ENCODE measurements around the gene RNF227.

RNF227 gene

DNA sequence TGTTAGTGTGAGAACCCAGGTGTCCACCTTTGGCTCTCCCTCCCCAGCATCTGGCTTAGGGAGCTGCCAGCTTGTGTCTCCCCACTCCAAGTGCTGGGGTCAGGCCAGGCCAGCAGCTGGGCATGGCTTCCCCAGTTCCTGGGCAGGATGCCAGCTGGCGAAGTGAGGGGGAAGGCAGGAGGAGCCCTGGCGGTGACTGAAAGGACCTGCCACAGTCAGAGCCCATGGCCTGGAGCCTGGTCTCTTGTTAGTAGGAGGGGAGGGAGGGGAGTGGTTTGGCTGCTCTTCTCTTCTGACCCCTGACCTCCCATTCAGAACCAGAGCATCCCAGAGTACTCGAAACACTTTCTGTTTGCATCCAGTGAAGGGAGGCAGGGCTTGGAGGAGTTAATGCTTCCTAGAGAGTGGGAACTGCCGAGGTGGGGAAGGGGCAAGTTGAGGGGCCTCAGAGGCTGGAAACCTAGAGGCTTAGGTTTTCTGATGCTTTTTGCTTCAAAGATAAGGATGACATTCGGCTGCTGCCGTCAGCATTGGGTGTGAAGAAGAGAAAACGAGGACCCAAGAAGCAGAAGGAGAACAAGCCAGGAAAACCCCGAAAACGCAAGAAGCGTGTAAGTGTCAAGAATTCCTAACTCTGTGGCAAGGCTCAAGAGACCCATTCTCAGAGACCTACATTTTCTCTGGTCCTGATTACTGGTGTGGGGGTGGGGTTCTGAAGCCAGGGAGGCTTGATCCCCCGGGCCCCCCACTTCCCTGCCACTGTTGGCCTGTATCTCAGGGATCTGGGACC lies 26.7 kb downstream of the RNF227 start:
- H3K4me3 ChIP-seq (ENCODE audit: low read depth, low read length), result no peak overlapping the region

- H3K4me3 ChIP-seq (ENCODE audit: low read depth, low read length), result peak within 1 kb of the TSS; percentile 31
These were observed 27.7 kb downstream of the RNF227 start, which contains the start of gene CHD3 for GRCh38 chr17:7888184-7888920. Gene CHD3 (plus strand): TSS chr17:7888789. CDS start chr17:7889001, 212 bp downstream.

- peak overlapping the region; percentile 31 for H3K4me3 ChIP-seq (ENCODE audit: low read depth, low read length)
These were observed 28.5 kb downstream of the RNF227 start for GRCh38 chr17:7887482-7888183.

DNA sequence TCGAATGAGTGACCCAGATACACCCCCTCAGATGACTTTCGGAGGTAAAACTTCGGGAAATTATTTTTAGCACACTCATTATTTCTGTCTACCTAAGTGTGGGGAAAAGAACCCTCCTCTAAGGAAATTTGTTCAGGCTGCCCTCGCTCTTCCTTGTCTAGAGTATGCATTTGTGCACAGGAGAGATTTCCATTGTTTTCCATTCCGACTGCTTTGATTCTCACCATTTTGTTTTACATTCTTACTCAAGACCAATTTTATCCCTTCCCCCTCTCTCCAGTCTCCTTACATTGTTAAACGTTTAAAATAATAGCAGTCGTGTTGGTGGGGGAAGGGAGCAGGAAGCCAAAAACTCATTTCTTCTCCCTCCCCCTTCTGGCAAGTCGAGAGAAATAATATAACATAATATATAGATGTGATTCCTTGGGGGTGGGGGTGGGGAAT lies 29.0 kb downstream of the RNF227 start:
- H3K4me3 ChIP-seq (ENCODE audit: low read depth, low read length), result peak overlapping the region; percentile 8

DNA sequence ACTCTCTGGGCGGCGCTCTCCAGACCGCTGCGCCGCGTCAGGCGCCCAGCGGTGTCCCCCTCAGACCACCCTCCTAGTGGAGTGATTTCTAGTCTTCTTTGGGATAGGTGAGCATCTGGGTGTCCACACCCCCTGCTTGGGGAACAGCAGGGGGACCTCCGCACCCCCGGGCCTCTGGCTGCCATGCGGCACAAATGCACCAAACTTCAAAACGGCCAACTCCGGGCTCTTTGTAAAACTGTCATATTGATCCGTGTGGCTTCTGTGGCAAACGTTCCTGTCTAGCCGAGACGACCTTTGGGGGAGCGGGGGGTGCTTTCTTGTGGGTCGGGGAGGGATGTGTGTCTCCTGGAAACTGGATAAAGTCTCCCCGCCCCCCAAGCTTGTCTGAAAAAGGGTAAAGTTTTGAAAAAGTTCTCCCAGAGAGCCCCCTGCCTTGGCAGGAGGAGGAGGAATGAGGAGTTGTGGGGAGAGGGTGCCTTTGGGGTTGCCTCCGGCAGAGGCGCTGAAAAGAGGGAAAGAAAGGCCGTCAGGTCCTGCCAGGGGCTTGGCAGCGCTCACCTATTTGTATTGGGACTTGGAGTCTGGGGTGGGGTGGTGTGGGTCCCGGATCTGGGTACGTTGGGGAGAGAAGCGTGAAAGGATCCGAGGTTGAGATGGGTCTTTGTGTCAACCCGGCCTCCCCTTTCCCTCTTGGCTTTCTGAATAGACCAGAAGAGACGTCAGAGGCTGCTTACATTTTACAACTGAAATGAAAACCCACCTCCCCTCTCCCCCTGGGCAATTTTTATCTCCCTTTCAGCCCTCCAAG lies 29.7 kb downstream of the RNF227 start:
- H3K4me3 ChIP-seq (ENCODE audit: low read depth, low read length), result peak overlapping the region; percentile 14

GRCh38 chr17:7885367-7886226 lies 30.5 kb downstream of the RNF227 start:
- peak overlapping the region; percentile 25 for H3K4me3 ChIP-seq (ENCODE audit: low read depth, low read length)

GRCh38 chr17:7884581-7885366 lies 31.3 kb downstream of the RNF227 start:
- peak overlapping the region; percentile 39 for H3K4me3 ChIP-seq (ENCODE audit: low read depth, low read length)

DNA sequence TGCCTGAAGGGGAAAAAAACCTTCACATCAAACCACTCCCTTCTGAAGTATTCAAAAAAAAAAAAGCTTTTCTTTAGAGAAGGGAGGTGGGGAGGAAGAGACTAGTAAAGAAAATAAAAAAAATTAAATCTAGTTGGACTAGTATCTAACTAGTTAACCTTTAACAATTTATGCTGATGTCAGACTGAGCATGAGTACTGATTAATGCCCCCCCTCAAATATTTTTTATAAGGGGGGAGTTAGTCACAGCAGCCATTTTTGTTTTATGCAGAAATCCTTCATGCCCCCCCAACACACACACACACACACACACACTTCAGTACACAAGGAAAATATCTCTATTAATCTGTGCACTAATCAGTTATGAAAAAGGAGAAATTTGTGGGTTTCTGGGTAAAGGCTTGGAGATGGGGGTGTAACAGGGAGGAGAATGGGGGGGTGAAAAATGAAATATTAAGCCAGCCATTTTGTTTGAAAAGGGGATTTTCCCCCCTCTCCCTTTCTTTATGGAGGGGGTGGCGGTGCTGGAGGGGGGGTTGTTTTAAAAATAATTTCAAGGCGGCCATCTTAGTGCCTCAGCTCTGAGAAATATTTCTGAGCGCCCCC lies 32.2 kb downstream of the RNF227 start:
- H3K4me3 ChIP-seq (ENCODE audit: low read depth, low read length), result no peak overlapping the region

DNA sequence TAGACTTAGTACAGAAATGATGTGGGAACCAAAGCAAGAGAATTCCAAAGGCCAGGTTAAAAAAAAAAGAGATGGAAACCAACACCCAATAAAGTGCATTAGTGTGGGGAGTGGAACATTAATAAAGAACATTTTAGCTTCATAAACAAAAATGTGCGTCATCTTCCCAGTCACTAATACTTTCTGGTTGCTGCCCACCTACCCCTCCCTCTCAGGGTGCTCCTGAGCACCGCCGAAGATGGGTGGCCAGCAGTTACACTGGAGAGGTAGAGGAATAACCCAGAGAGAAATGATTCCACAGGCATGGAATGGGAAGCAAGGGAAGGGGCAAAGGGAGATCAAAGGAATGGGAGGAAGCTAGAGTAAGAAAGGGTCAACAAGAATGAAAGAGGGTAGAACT lies 33.5 kb downstream of the RNF227 start:
- no peak overlapping the region for H3K4me3 ChIP-seq (ENCODE audit: low read depth, low read length)

DNA sequence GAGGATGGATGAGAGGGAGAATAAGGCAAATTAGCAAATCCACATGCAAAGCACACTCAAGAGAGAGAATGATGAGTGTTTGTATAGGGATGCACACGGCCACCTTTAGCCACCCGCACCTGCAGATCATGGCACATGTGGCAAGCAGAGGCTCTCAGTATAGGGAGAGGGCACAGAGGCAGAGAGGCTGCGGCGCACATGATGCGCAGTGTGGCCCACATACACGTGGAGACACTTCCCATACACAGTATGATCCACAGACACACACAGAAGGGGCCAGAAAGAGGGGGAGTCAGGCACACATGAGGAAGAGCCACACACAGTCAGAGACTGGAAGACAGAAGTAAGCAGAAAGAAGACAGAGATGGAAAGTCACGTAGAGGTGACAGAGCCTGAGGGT lies 34.0 kb downstream of the RNF227 start:
- H3K4me3 ChIP-seq (ENCODE audit: low read depth, low read length), result no peak overlapping the region

- H3K4me3 ChIP-seq (ENCODE audit: low read depth, low read length), result no peak overlapping the region
These were observed 34.6 kb downstream of the RNF227 start for GRCh38 chr17:7881276-7882054.

GRCh38 chr17:7880076-7880868 lies 35.8 kb downstream of the RNF227 start:
- H3K4me3 ChIP-seq (ENCODE audit: low read depth, low read length), result no peak overlapping the region

- H3K4me3 ChIP-seq (ENCODE audit: low read depth, low read length), result no peak overlapping the region
These were observed 37.9 kb downstream of the RNF227 start for GRCh38 chr17:7878234-7878633.

DNA sequence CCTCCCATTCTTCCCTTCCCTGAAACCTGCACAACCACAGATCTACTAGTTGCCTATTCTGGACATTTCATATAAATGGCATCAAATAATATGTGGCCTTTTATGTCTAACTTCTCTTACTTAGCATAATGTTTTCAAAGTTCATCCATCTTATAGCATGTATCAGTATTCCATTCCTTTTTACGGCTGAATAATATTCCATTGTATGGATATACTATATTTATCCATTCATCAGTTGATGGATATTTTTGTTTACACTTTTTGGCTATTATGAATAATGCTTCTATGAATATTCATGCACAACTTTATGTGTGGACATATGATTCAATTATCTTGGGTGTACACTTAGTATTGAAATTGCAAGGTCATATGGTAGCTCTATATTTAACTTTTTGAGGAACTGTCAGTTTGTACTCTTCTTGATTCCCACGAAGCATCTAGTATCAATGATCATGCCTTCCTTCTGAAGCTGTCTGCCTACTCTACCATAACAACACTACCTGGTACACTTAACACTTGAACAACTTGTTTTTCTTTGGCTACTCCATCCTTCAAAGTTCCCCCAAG lies 40.2 kb downstream of the RNF227 start:
- H3K4me3 ChIP-seq (ENCODE audit: low read depth, low read length), result no peak overlapping the region

GRCh38 chr17:7873051-7873450 lies 43.0 kb downstream of the RNF227 start:
- H3K4me3 ChIP-seq (ENCODE audit: low read depth, low read length), result no peak overlapping the region

- no peak overlapping the region for H3K4me3 ChIP-seq (ENCODE audit: low read depth, low read length)
These were observed 48.2 kb downstream of the RNF227 start for GRCh38 chr17:7867881-7868329.

Data from iPS-11a (cell line).